ENCODE measurements around the gene AKAP13.

- TF ChIP-seq CTCF (IDR thresholded peaks at IDR 0.05) (no peak), EZH2 (IDR thresholded peaks at IDR 0.05) (no peak), EZH2phosphoT487 (IDR thresholded peaks at IDR 0.05) (no peak)
Measured at GRCh38 chr15:85564686-85565085, 184.3 kb downstream of the AKAP13 start.

All from neural progenitor cell (in vitro differentiated cells).